SK-N-SH (cell line): ENCODE measurements around the gene FGF9.

Source experiments
- CTCF ChIP-seq: fragments of 200-600 bp; sonication (generic); IDR thresholded peaks from 2 replicates; pipeline ENCODE4 v1.6.1; 2017; ENCODE audit warnings: antibody characterized with exemption, mild to moderate bottlenecking, moderate library complexity
- EZH2phosphoT487 ChIP-seq: fragments of 200-600 bp; sonication (generic); IDR thresholded peaks from 2 replicates; pipeline ENCODE4 v1.6.1; 2017; ENCODE audit warnings: low read depth, mixed run types, mild to moderate bottlenecking, antibody characterized with exemption, moderate library complexity, borderline replicate concordance
- FOXM1 ChIP-seq: IDR thresholded peaks from 2 replicates; pipeline ENCODE4 v1.4.0; 2012; ENCODE audit warnings: low read depth, mild to moderate bottlenecking
- GABPA ChIP-seq: IDR thresholded peaks from 2 replicates; pipeline ENCODE4 v1.4.0; 2012; ENCODE audit warnings: low read depth, mild to moderate bottlenecking
- GATA2 ChIP-seq: sonication (generic); formaldehyde crosslinking; IDR thresholded peaks from 2 replicates; pipeline ENCODE4 v1.5.0; 2020; ENCODE audit warnings: mild to moderate bottlenecking, missing genetic modification reagents
- RFX5 ChIP-seq: IDR thresholded peaks from 2 replicates; pipeline ENCODE4 v1.6.1; 2012; ENCODE audit warnings: mild to moderate bottlenecking, improper control_type of control experiment, low read length
- ZBTB33 ChIP-seq: IDR thresholded peaks from 2 replicates; pipeline ENCODE4 v1.4.0; 2012; ENCODE audit warnings: low read depth, borderline replicate concordance

GRCh38 chr13:21733475-21734263, 62.8 kb downstream of the FGF9 start:
- TF ChIP-seq CTCF (no peak), EZH2phosphoT487 (no peak), RFX5 (no peak), ZBTB33 (no peak), GATA2 (no peak), GABPA (no peak), FOXM1 (no peak)
